KMS-11 (cell line): ENCODE data around the gene CABLES1.
"Not testable (repeated sequence)": the region's sequence is repeated elsewhere in the genome, so short reads cannot be mapped to it uniquely, and the experiment has no call there.

Experiments
- H2AFZ ChIP-seq: fragments of 200-600 bp; sonication (generic); 2 replicates; pipeline ENCODE4 v1.6.1; 2016; ENCODE audit warnings: antibody characterized with exemption, mixed run types, low read depth
- H3K27ac ChIP-seq: fragments of 200-600 bp; sonication (generic); 2 replicates; pipeline ENCODE4 v1.6.1; 2016; ENCODE audit warnings: mild to moderate bottlenecking, mixed run types
- H3K27me3 ChIP-seq: fragments of 200-600 bp; sonication (generic); 2 replicates; pipeline ENCODE4 v1.6.1; 2017; ENCODE audit warnings: mild to moderate bottlenecking, low read depth, mixed run types, moderate library complexity; ENCODE audit not compliant: insufficient read depth
- H3K36me3 ChIP-seq: fragments of 200-600 bp; sonication (generic); 2 replicates; pipeline ENCODE4 v1.6.1; 2017; ENCODE audit warnings: mild to moderate bottlenecking, mixed run types; ENCODE audit not compliant: insufficient read depth
- H3K4me1 ChIP-seq: fragments of 200-600 bp; sonication (generic); 2 replicates; pipeline ENCODE4 v1.6.1; 2016; ENCODE audit warnings: mild to moderate bottlenecking, low read depth, mixed run types; ENCODE audit not compliant: poor library complexity, severe bottlenecking
- H3K4me2 ChIP-seq: fragments of 200-600 bp; sonication (generic); 2 replicates; pipeline ENCODE4 v1.7.0; 2016; ENCODE audit warnings: mild to moderate bottlenecking, mixed run types
- H3K4me3 ChIP-seq: fragments of 200-600 bp; sonication (generic); IDR thresholded peaks from 2 replicates; pipeline ENCODE4 v1.6.1; 2017; ENCODE audit warnings: low read depth, low read length, mixed read lengths; ENCODE audit not compliant: insufficient read depth
- H3K79me2 ChIP-seq: fragments of 200-600 bp; sonication (generic); 2 replicates; pipeline ENCODE4 v1.6.1; 2016; ENCODE audit warnings: low read depth, mixed run types; ENCODE audit not compliant: insufficient read depth
- H3K9ac ChIP-seq: fragments of 200-600 bp; sonication (generic); 2 replicates; pipeline ENCODE4 v1.6.1; 2016; ENCODE audit warnings: mild to moderate bottlenecking, mixed run types
- H4K20me1 ChIP-seq: fragments of 200-600 bp; sonication (generic); 2 replicates; pipeline ENCODE4 v1.6.1; 2016; ENCODE audit warnings: mild to moderate bottlenecking, mixed run types; ENCODE audit not compliant: insufficient read depth
- TF ChIP-seq, protein P1 (sequence below): fragments of 200-600 bp; sonication (generic); conservative IDR thresholded peaks from 2 replicates; pipeline ENCODE4 v1.6.1; 2017; ENCODE audit warnings: low read depth, mild to moderate bottlenecking, antibody characterized with exemption, low read length, moderate library complexity, mixed read lengths

Gene CABLES1

DNA sequence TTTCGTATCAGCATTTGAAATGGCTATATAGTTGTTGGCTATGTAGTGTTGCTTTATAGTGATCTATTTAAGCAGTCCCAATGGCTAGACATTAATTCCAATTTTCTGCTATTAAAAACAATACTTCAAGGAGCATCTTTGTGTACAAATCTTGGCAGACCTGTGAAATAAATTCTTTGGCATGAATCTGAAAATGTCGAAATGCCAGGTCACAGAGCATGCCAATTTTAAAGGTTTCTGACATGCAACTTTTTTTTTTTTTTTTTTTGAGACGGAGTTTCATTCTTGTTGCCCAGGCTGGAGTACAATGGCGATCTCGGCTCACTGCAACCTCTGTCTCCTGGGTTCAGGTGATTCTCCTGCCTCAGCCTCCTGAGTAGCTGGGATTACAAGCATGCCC, 26.8 kb upstream of the CABLES1 start:
- no peak overlapping the region for H2AFZ ChIP-seq
- H3K79me2 ChIP-seq, result no peaks in the 10 kb centered on the region
- H3K4me2 ChIP-seq, result no peak overlapping the region
- no peaks in the 10 kb centered on the region for H3K4me1 ChIP-seq
- TF ChIP-seq, protein P1, sequence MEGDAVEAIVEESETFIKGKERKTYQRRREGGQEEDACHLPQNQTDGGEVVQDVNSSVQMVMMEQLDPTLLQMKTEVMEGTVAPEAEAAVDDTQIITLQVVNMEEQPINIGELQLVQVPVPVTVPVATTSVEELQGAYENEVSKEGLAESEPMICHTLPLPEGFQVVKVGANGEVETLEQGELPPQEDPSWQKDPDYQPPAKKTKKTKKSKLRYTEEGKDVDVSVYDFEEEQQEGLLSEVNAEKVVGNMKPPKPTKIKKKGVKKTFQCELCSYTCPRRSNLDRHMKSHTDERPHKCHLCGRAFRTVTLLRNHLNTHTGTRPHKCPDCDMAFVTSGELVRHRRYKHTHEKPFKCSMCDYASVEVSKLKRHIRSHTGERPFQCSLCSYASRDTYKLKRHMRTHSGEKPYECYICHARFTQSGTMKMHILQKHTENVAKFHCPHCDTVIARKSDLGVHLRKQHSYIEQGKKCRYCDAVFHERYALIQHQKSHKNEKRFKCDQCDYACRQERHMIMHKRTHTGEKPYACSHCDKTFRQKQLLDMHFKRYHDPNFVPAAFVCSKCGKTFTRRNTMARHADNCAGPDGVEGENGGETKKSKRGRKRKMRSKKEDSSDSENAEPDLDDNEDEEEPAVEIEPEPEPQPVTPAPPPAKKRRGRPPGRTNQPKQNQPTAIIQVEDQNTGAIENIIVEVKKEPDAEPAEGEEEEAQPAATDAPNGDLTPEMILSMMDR, result no peak
- H4K20me1 ChIP-seq, result no peaks in the 10 kb centered on the region
- no peak overlapping the region for H3K27ac ChIP-seq
- H3K27me3 ChIP-seq, result no peaks in the 10 kb centered on the region
- no peaks in the 10 kb centered on the region for H3K36me3 ChIP-seq
- H3K9ac ChIP-seq, result no peak overlapping the region
- H3K4me3 ChIP-seq, result no peak overlapping the region

DNA sequence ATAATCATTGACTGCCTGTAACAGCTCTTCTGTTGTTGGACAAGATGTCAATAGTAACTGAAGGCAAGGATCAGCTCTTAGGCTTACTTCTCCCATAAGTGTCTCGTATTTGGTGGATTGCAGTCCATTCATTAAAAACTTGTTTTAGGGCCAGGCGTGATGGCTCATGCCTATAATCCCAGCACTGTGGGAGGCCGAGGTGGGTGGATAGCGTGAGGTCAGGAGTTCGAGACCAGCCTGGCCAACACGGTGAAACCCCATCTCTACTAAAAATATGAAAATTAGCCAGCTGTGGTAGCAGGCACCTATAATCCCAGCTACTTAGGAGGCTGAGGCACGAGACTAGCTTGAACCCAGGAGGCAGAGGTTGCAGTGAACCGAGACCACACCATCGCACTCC, 26.1 kb upstream of the CABLES1 start:
- not testable (repeated sequence) for H3K27ac ChIP-seq, H2AFZ ChIP-seq

GRCh38 chr18:23113576-23113975, 21.7 kb upstream of the CABLES1 start:
- no peaks in the 10 kb centered on the region for H3K4me1 ChIP-seq
- no peak overlapping the region for H3K4me2 ChIP-seq
- no peaks in the 10 kb centered on the region for H3K27me3 ChIP-seq
- H3K9ac ChIP-seq, result no peak overlapping the region
- TF ChIP-seq, protein P1, result no peak
- no peak overlapping the region for H3K27ac ChIP-seq
- H4K20me1 ChIP-seq, result no peaks in the 10 kb centered on the region
- H3K36me3 ChIP-seq, result no peaks in the 10 kb centered on the region
- no peak overlapping the region for H3K4me3 ChIP-seq
- H3K79me2 ChIP-seq, result no peaks in the 10 kb centered on the region
- no peak overlapping the region for H2AFZ ChIP-seq

More for the DNA sequence above, 26.1 kb upstream of the CABLES1 start:
- H3K27me3 ChIP-seq, H3K4me3 ChIP-seq, H3K4me2 ChIP-seq, H3K36me3 ChIP-seq, H4K20me1 ChIP-seq, H3K4me1 ChIP-seq, H3K9ac ChIP-seq, H3K79me2 ChIP-seq: not testable (repeated sequence)

DNA sequence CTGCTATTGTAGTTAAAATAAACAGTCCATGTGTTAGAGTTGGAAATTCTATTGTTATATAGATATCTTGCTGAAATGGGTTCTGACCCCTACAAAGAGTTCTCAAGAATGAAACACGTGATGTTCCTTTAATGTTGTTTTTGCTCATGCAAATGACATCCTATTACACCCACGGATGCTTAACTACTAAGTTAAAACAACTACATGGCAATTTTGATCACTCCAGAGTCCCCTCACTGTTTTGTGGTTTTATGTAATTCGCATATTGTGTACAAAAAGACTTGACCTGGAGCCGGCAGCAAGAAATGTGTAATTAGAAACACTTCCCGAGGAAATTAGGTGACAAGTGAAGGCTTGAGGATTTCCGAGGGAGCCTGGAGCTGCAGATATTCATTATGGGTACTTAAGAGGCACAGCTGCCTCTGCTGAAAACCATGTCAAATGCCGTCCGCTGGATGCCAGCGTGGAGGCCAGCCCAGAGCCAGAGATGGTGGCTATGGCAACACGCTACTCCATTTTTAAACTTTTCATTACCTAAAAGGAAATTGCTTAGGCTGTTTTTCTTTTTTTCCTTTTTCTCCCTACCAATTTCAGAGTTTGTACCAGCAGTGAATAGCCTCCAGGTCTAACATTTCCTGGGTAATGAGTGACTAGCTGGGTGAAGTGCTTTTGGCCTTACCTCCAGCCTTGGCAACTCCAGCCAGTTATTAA, 21.0 kb upstream of the CABLES1 start:
- no peaks in the 10 kb centered on the region for H4K20me1 ChIP-seq
- H3K9ac ChIP-seq, result no peak overlapping the region
- H3K27me3 ChIP-seq, result no peaks in the 10 kb centered on the region
- no peaks in the 10 kb centered on the region for H3K79me2 ChIP-seq
- H3K36me3 ChIP-seq, result no peaks in the 10 kb centered on the region
- H2AFZ ChIP-seq, result no peak overlapping the region
- no peak overlapping the region for H3K27ac ChIP-seq
- TF ChIP-seq, protein P1, result no peak
- no peak overlapping the region for H3K4me3 ChIP-seq
- H3K4me2 ChIP-seq, result no peak overlapping the region
- no peaks in the 10 kb centered on the region for H3K4me1 ChIP-seq

GRCh38 chr18:23114911-23115310, 20.4 kb upstream of the CABLES1 start:
- Histone ChIP-seq H3K4me1 (no peaks in the 10 kb centered on the region), H2AFZ (no peak overlapping the region), H3K79me2 (no peaks in the 10 kb centered on the region), H3K4me2 (no peak overlapping the region), H3K36me3 (no peaks in the 10 kb centered on the region), H3K9ac (no peak overlapping the region), H3K27me3 (no peaks in the 10 kb centered on the region), H3K27ac (no peak overlapping the region), H4K20me1 (no peaks in the 10 kb centered on the region), H3K4me3 (no peak overlapping the region)
- TF ChIP-seq, protein P1, result no peak
